KOPT-K1 (cell line): Measurements from ENCODE around the gene UPB1.

Experiments
- H3K27ac ChIP-seq: fragments of 200-600 bp; sonication (generic); 2 replicates; pipeline ENCODE4 v1.5.1; 2016; ENCODE audit warnings: antibody characterized with exemption, mild to moderate bottlenecking, low read depth, low read length; ENCODE audit not compliant: poor library complexity, severe bottlenecking
- H3K36me3 ChIP-seq: fragments of 200-600 bp; sonication (generic); 2 replicates; pipeline ENCODE4 v1.5.1; 2017; ENCODE audit warnings: antibody characterized with exemption, mild to moderate bottlenecking, low read length, moderate library complexity; ENCODE audit not compliant: insufficient read depth
- H3K9me3 ChIP-seq: fragments of 200-600 bp; sonication (generic); 2 replicates; pipeline ENCODE4 v1.5.1; 2017; ENCODE audit warnings: antibody characterized with exemption, low read length, mild to moderate bottlenecking; ENCODE audit not compliant: insufficient read depth, poor library complexity, severe bottlenecking

The UPB1 gene

GRCh38 chr22:24494528-24495364, at the start of gene UPB1:
UPB1 (plus strand) TSS chr22:24495332; CDS start chr22:24495404, 72 bp downstream.
- Histone ChIP-seq H3K36me3 (no peaks in the 10 kb centered on the region), H3K27ac (no peak within 1 kb of the TSS), H3K9me3 (no peaks in the 10 kb centered on the region)

- no peak overlapping the region for H3K27ac ChIP-seq
- H3K9me3 ChIP-seq, result peaks cover under 1% of the 10 kb centered on the region
- no peaks in the 10 kb centered on the region for H3K36me3 ChIP-seq
Observed at GRCh38 chr22:24445481-24446259, 49.5 kb upstream of the UPB1 start.

- Histone ChIP-seq H3K9me3 (peaks cover 6% of the 10 kb centered on the region), H3K36me3 (no peaks in the 10 kb centered on the region), H3K27ac (no peak overlapping the region)
Observed at GRCh38 chr22:24446260-24446611, 48.9 kb upstream of the UPB1 start.

DNA sequence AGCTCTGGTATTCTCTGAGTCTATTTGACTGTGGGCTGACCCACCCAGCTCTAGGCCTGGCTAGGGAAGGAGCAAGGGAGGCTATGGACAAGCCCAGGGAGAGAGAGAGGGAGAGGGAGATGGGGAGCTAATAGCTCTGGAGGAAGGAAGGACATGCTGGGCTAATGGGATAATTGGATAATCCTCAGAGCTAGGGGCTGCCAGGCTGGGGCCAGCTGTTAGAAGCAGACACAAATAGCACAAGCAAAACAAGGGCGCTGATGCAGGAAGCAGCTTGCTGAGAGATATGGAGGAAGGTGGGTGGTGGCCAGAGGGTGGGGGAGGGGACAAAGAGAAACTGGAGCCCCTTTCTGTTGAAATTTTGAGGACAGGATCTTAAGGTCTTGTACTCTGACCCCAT, 44.5 kb upstream of the UPB1 start:
- H3K36me3 ChIP-seq, result no peaks in the 10 kb centered on the region
- H3K27ac ChIP-seq, result no peak overlapping the region
- peaks cover 15% of the 10 kb centered on the region for H3K9me3 ChIP-seq

GRCh38 chr22:24451162-24451561, 44.0 kb upstream of the UPB1 start:
- Histone ChIP-seq H3K27ac (no peak overlapping the region), H3K36me3 (no peaks in the 10 kb centered on the region), H3K9me3 (peaks cover 15% of the 10 kb centered on the region)

DNA sequence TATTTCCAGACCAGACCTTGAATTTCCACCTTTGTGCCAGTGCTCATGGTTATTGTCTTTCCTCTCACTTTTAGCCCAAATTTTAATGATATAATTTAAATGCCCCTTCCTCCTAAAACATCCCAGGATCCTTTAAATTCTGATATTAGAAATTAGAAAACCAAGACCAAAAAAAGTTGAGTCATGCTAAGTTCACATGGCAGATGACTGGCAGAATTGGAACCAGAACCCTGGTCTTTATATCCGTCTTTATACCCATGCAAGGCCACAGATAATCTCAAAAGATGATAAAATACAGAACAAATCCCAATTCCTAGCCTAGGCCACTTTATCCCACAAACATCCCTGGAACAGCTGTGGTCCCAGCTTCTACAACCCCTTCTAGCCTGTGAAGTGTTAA, 41.3 kb upstream of the UPB1 start:
- H3K9me3 ChIP-seq, result peaks cover 15% of the 10 kb centered on the region
- no peak overlapping the region for H3K27ac ChIP-seq
- no peaks in the 10 kb centered on the region for H3K36me3 ChIP-seq

DNA sequence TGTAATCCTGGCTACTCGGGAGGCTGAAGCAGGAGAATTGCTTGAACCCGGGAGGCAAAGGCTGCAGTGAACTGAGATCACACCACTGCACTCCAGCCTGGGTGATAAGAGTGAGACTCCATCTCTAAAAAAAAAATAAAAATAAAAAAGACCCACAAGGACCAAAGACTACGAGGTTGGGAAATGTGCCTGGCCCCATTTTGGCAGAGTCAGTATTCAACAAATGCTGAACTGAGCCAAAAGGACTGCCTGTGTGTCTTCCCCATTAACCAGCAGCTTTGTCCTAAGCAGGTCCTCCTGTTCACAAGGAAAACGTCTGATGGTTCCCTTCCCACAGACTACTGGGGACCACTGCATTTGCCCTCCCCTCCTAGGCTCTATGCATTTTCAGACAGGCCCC, 40.1 kb upstream of the UPB1 start:
- Histone ChIP-seq H3K27ac (no peak overlapping the region), H3K9me3 (peaks cover 15% of the 10 kb centered on the region), H3K36me3 (no peaks in the 10 kb centered on the region)

DNA sequence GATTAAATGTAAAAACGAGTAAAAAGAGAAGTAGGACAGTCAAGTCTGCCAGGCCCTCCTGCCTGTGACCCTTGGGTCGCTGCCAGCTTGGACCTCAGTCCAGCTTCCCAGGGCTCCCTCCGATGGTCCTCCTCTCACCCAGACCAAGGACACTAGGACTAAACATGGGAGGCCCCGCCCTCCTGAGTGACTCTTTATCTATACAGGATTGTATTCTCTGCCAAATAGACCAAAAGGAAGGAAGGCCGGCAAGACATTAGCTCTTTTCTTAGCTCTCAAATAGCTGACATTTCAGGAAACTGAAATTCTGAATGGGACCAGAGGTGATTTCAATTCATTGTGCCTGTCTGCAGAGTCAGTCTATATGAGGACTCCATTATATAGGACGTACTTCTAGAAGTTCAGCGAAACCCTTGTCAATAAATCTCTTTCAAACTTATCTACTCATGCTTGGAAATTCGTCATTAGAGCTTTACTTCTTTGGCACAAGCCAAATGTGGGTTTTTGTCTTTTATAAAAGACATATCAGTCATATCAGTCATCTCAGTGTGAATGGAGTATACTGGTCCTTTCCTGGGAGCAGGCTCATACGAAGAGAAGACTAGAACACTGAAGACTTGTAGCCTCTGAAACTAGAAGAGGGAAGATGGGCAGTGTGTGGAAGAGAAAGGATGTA, 39.2 kb upstream of the UPB1 start:
- H3K27ac ChIP-seq, result no peak overlapping the region
- peaks cover 12% of the 10 kb centered on the region for H3K9me3 ChIP-seq
- no peaks in the 10 kb centered on the region for H3K36me3 ChIP-seq

DNA sequence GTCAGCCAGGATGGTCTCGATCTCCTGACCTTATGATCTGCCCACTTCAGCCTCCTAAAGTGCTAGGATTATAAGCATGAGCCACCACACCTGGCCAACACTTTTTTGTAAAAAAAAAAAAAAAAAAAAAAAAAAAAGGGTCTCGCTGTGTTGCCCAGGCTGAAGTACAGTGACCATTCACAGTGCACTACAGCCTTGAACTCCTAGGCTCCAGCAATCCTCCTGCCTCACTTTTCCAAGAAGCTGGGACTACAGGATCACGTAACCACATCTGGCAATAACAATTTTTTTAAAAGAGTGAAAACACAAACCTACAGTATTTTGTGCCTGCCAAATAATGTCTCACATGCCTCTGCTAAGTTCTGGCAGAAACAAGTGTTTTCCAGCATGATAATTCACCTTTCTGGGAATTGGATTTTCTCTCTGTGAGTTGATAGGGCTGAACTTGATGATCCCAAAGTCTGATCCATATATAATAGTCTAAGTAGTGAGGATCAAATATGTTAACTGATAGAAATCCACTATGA, 37.2 kb upstream of the UPB1 start:
- no peaks in the 10 kb centered on the region for H3K9me3 ChIP-seq
- H3K36me3 ChIP-seq, result no peaks in the 10 kb centered on the region
- no peak overlapping the region for H3K27ac ChIP-seq

DNA sequence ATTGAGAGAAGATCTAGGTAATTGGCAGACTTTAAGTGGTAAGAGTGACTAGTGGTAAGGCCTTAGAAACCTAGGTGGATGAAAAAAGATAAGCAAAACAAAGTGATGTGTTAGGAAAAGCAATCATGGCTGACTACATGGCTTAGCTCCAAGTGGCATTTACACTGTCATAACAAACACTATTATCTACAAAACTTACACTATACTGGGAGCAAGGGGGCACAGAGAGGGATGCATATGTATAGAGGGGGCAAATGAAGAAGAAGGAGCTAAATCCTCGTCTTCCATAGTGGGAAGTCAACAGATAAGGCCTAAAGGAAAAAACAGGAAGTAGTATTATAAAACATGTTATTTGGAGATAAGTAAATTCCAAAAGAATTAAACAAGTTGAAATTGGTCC, 35.2 kb upstream of the UPB1 start:
- Histone ChIP-seq H3K27ac (no peak overlapping the region), H3K36me3 (no peaks in the 10 kb centered on the region), H3K9me3 (no peaks in the 10 kb centered on the region)

GRCh38 chr22:24460418-24461089, 34.6 kb upstream of the UPB1 start:
- H3K27ac ChIP-seq, result no peak overlapping the region
- H3K9me3 ChIP-seq, result no peaks in the 10 kb centered on the region
- H3K36me3 ChIP-seq, result no peaks in the 10 kb centered on the region

GRCh38 chr22:24463071-24463760, 31.9 kb upstream of the UPB1 start:
- H3K9me3 ChIP-seq, result no peaks in the 10 kb centered on the region
- H3K27ac ChIP-seq, result no peak overlapping the region

GRCh38 chr22:24465566-24465965, 29.6 kb upstream of the UPB1 start:
- H3K27ac ChIP-seq, result no peak overlapping the region
- H3K36me3 ChIP-seq, result no peaks in the 10 kb centered on the region
- H3K9me3 ChIP-seq, result no peaks in the 10 kb centered on the region

More at GRCh38 chr22:24463071-24463760, 31.9 kb upstream of the UPB1 start:
- no peaks in the 10 kb centered on the region for H3K36me3 ChIP-seq

- no peaks in the 10 kb centered on the region for H3K9me3 ChIP-seq
- H3K27ac ChIP-seq, result no peak overlapping the region
- no peaks in the 10 kb centered on the region for H3K36me3 ChIP-seq
Observed at GRCh38 chr22:24465975-24466374, 29.2 kb upstream of the UPB1 start.
